GM21723 (cell line): Measurements from ENCODE around the gene RAD9B.

Experiments used
- ATAC-seq: cut with Tn5 transposase; IDR thresholded peaks from one replicate; pipeline ENCODE4 v1.9.1; 2021; ENCODE audit warnings: mild to moderate bottlenecking, moderate library complexity; ENCODE audit not compliant: unreplicated experiment

The RAD9B gene

DNA sequence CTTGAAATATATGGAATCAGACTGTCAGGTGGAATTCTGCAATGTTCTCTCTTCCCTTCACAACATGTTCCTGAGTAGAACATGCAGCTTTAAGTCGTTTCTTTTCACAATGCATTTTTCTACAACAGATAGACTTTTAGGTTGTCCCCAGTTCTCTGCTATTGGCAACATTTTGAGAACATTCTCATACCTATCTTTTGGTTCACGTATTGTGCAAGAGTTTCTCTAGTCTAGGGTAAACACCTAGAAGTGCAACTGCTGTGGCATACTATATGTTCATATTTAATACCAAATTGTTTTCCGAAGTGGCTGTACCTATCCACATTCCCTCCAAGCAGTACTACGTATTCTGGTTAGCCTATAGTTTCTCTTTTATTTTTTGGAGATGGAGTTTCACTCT, 48.9 kb downstream of the RAD9B start:
- ATAC-seq = no peak
